AG09309 (cell line): ENCODE data around the gene ATOSA.
A peak's percentile ranks its signal among the peaks of the same experiment; 100 is the strongest.

Source experiments
- DNase-seq: peaks from one replicate; pipeline ENCODE4 v3.0.0-alpha.2; 2010; ENCODE audit warnings: low read depth
- H3K4me3 ChIP-seq: 2 replicates; pipeline ENCODE4 v1.5.1; 2011; ENCODE audit warnings: mild to moderate bottlenecking, low read depth, low read length, moderate library complexity; ENCODE audit not compliant: control insufficient read depth
- TF ChIP-seq, protein P1 (sequence below): IDR thresholded peaks from 2 replicates; pipeline ENCODE4 v1.5.1; 2011; ENCODE audit warnings: mild to moderate bottlenecking, low read depth, low read length, inconsistent platforms; ENCODE audit not compliant: insufficient read depth, control insufficient read depth; ENCODE audit errors: missing control alignments

The ATOSA gene

DNA sequence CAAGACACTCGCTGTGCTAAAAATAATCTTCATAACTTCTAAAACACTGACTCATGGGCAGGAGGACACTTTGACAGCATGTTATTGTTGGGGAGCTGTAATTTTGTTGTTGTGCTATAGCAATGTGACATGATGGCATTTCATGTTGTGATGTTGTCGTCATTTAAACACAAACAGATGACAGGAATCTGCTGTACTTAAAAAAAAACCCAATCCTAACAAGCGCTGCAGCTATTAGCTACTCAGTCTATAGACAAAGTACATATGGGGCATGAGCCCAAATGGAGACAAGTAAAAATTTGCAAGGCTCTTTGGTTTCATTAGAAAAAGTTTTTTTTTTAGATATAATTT lies 828 bp upstream of the ATOSA start:
- peak overlapping the region; percentile 92 for H3K4me3 ChIP-seq
- TF ChIP-seq, protein P1, sequence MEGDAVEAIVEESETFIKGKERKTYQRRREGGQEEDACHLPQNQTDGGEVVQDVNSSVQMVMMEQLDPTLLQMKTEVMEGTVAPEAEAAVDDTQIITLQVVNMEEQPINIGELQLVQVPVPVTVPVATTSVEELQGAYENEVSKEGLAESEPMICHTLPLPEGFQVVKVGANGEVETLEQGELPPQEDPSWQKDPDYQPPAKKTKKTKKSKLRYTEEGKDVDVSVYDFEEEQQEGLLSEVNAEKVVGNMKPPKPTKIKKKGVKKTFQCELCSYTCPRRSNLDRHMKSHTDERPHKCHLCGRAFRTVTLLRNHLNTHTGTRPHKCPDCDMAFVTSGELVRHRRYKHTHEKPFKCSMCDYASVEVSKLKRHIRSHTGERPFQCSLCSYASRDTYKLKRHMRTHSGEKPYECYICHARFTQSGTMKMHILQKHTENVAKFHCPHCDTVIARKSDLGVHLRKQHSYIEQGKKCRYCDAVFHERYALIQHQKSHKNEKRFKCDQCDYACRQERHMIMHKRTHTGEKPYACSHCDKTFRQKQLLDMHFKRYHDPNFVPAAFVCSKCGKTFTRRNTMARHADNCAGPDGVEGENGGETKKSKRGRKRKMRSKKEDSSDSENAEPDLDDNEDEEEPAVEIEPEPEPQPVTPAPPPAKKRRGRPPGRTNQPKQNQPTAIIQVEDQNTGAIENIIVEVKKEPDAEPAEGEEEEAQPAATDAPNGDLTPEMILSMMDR: no peak
- DNase-seq: no peak

DNA sequence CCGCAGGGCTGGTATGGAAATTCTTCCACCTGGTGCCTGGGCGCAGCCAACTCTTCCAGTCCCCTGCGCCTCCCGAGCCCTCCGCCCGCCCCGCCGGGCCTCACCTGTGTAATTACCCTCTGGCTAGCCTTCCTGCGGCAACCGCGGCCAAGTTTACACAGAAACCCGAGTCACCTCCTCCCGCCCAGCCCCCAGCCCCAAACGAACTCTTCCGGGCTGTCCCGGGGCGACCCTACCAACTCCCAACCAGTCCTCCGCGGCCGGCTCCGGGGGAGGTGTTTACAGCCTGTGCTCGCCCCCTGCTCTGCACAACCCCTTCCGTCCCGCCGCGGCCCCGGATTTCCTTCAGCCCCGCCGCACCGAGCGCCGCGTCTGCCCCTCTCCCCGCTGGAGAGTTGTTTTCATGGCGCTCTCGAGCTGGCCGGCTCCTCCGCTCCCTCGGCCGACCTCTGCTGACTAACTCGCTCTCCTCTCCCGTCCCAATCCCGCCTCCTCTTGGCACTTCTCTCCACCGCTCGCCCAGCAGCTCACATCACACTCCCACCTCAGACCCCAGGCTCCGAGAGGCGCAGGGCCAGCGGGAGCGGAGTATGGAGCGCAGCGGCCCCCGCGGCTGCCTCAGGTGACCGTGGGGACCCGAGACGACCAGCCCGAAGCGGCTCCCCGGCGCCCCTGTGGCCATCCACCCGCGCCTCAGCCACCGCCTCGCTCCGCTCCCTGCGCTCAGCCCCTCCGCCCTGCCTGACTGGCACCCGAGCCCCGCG lies 538 bp downstream of the ATOSA start:
- DNase-seq: no peak
- peak overlapping the region; percentile 92 for H3K4me3 ChIP-seq
- TF ChIP-seq, protein P1: no peak

DNA sequence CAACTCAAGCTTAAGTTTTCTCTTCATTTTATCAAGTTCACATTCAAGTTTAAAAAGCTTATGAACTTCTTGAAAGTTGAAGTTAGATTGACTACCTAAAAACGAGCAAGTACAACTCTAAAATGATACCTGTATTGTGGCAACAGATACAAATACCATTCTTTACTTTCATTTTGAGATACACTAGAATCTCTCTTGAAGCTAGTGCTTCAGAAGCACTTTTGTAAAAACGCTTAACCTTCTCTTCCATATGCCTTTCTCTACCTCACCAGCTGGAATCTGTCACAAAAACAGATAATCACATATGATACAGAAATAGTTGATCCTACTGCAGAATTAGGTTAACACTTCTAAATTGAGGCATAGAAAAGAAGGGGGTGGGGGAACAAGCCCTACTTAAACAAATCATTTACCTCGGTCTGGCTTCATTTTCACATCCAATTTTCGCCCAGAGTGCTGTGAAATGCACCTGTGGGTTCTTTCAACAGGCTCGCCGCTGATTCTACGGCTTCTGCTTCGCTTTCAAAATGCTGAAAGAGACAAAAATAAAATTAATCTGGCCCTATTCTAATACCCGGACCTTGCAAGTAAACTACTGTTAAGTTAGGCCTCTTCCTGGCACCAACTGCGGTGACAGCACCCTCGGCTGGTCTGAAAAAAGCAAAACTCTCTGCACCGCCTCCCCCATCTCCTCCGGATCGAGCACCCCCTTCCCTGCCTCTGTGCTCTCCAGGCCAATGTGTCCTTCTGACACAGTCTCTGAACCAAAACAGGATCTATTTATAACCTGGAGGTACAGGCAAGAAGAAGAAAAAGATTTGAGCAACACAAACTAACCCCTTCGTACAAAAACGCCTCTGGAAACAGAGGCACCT lies 1.4 kb downstream of the ATOSA start:
- H3K4me3 ChIP-seq: peak overlapping the region; percentile 92
- TF ChIP-seq, protein P1: peak; percentile 36
- no peak for DNase-seq

DNA sequence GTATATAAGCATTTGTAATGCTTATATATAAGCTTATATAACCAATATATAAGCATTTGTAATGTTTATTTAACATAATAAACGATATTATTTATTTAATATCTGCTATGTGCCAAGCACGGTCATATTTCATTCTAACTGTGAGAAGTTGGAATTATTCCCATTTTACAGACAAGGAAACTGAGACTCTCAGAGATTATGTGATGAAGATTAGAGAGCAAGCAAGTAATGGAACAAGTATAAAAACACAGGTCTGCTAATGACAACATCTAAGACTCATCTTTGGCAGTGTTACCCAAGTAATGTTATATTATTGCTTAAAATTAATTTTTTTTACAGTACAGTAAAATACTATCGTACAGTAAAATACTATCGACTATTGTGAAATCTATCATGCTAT lies 4.4 kb downstream of the ATOSA start:
- no peak for DNase-seq
- TF ChIP-seq, protein P1: no peak
- no peak overlapping the region for H3K4me3 ChIP-seq

DNA sequence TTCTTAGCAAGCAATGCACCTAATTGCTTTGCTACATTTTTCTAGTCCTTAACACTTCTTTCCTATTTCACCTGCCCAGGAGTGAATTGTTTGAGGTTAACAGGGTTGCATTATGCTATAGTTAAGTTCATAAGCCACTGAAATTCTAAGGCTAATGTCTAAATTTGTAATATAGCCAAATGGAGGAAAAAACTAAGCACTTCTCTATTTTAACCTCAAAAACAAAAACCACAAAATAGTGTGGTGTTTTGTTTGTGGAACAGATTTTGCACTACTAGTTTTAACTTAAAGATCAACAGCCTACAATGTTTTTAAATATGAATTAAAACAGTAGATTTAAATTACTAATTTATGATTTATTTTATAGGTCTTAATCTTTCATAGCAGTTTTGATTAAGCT lies 5.5 kb downstream of the ATOSA start:
- TF ChIP-seq, protein P1: no peak
- DNase-seq: no peak
- no peak overlapping the region for H3K4me3 ChIP-seq

DNA sequence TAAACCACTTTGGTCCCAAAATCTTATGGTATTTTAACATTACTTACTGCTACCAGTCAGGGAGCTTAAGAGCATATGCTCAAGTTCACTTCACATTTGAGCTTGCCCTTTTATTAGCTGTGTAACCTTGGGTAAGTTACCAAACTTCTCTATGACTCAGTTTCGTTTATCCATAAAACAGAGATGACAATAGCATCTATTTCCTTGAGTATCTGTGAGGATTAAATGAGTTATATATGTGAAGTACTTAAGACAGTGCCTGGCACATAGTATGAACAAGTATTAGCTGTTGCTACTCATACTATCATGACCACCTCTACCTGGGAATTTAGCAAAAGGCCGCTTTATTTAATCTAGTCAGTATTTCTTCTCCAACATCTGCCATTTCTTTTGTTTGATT lies 5.9 kb downstream of the ATOSA start:
- H3K4me3 ChIP-seq: no peak overlapping the region
- TF ChIP-seq, protein P1: no peak
- DNase-seq: no peak
